Measurements from ENCODE around the gene ASTN2.

The ASTN2 gene

DNA sequence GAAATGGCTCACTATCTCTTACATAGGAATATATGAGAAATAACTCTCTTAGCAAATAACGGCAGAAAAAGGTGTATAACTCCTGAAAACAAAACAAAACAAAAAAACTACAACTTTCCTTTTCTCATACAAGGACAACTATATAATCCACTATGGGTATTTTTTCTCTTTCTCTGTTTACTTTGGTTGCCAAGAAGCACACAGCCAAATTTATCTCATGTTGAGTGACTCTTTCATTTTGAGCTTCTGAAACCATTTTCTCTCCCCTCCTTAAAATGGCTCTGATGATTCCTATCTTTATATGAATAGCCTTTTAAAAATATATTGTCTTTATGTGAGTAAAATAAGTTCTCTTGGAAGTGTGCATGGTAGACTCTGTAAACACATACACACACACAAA, 599.0 kb downstream of the ASTN2 start:
- no peak overlapping the region for H3K27ac ChIP-seq
- DNase-seq (ENCODE audit: low spot score), result no peak
- no peak overlapping the region for H3K4me3 ChIP-seq
- no peak for TF ChIP-seq CTCF (IDR thresholded peaks at IDR 0.05)

GRCh38 chr9:116813031-116813300, 601.9 kb downstream of the ASTN2 start:
- H3K4me3 ChIP-seq, result no peak overlapping the region
- no peak overlapping the region for H3K27ac ChIP-seq
- TF ChIP-seq CTCF (IDR thresholded peaks at IDR 0.05), result no peak
- no peak for DNase-seq (ENCODE audit: low spot score)

DNA sequence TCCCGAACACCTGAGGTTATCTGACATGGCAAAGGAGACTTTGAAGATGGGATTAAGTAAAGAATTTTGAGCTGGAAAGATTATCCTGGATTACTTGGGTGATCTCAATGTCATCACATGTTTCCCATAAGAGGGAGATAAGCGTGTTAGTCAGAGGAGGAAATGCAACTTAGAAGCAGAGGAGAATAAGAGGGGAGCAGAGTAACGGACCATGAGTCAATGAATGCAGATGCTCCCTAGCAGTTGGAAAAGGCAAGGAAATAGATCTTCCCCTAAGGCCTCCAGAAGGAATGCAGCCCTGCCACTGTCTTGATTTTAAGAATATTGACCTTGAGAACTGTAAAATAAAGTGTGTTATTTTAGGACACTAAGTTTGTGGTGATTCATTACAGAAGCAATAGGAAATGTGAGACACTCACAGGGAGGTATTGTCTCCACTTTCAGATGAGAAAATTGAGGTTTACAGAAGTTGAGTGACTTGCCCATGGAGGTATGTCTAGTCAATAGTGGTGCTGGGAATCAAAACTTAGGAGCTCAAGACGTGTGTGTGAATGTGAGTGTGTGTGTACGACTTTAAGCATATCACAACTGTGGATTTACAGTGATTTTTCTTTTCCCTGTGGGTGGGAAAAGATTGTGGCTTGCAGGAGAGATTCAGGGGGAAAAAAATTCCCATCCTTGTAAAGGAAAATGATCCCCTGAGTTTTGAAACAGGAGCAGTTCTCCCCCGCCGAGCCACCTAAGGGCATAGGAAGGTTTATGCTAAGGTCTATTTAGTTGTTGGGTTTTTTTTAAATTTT, 602.4 kb downstream of the ASTN2 start:
- no peak overlapping the region for H3K4me3 ChIP-seq
- no peak for DNase-seq (ENCODE audit: low spot score)
- no peak overlapping the region for H3K27ac ChIP-seq
- TF ChIP-seq CTCF (IDR thresholded peaks at IDR 0.05), result no peak

DNA sequence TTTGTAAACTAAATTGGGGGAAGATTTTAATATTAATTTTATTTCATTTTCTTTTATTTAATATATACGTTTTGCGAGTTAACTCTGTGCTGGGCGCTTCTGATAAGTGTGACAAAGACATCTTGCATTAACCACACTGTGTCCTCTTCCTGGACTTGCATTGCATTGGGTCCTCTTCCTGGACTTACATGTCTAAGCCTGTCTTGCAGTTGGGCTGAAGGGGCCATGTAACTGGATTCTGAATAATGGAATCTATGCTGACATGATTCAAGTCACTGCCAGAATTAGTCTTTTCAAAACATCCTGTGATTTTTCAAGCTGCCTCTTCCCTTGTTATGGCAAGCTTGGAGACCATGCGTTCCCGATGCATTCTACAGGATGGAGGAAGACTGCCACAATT, 605.2 kb downstream of the ASTN2 start:
- no peak overlapping the region for H3K27ac ChIP-seq
- no peak overlapping the region for H3K4me3 ChIP-seq
- no peak for TF ChIP-seq CTCF (IDR thresholded peaks at IDR 0.05)
- DNase-seq (ENCODE audit: low spot score), result no peak

- no peak for TF ChIP-seq CTCF (IDR thresholded peaks at IDR 0.05)
- no peak for DNase-seq (ENCODE audit: low spot score)
- Histone ChIP-seq H3K4me3 (no peak overlapping the region), H3K27ac (no peak overlapping the region)
These were observed 608.8 kb downstream of the ASTN2 start for GRCh38 chr9:116806075-116806474.

DNA sequence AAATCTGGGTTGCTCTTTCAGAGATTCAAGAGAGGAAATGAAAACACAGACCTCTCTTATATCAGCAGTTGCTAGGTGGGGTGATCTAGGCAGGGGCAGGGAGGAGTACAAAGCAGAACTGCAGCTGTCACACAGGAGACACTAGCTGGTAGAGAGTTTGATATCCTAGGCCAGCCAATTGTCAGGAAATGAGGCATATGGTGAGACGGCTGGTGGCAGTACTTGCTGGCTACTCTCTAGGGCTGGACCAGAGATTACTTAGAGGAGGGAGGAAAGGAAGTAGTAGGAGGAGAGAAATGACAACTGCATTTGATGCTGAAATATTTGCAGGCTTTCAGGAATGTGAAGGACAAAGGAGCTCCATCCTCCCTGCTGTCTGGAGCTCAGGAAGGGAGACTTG, 614.0 kb downstream of the ASTN2 start:
- Histone ChIP-seq H3K4me3 (no peak overlapping the region), H3K27ac (no peak overlapping the region)
- no peak for TF ChIP-seq CTCF (IDR thresholded peaks at IDR 0.05)
- no peak for DNase-seq (ENCODE audit: low spot score)

GRCh38 chr9:116800074-116800473, 614.8 kb downstream of the ASTN2 start:
- no peak overlapping the region for H3K4me3 ChIP-seq
- no peak for DNase-seq (ENCODE audit: low spot score)
- no peak overlapping the region for H3K27ac ChIP-seq
- no peak for TF ChIP-seq CTCF (IDR thresholded peaks at IDR 0.05)
